Panc1 (cell line): ENCODE results near the gene THPO. TPM values are rescaled to one million over a fixed set of nuclear protein-coding genes. Genes with fewer than 3 reads are reported as not detected.
A peak's percentile ranks its signal among the peaks of the same experiment; 100 is the strongest.

ENCODE experiments used
- ATAC-seq: fragments of 200-7000 bp; cut with Tn5 transposase; 2 replicates; pipeline ENCODE4 v1.9.1; 2020; ENCODE audit warnings: mild to moderate bottlenecking, moderate library complexity
- BruUV-seq: library from RNA; stranded (reverse); fragments of 400-500 nt; replicated peaks from 2 replicates; lab custom pipeline; 2021; lab: Mats Ljungman, UMichigan
- CTCF ChIA-PET: fragments of 300-600 bp; sonication (Branson Sonifier 250); formaldehyde crosslinking; loops from one replicate; lab custom pipeline; 2022; ENCODE audit warnings: antibody characterized with exemption; lab: Charles Lee
- POLR2A ChIA-PET: fragments of 300-600 bp; sonication (Branson Sonifier 250); formaldehyde crosslinking; loops from one replicate; lab custom pipeline; 2022; ENCODE audit warnings: antibody characterized with exemption; lab: Charles Lee
- DNase-seq: peaks from one replicate; pipeline ENCODE4 v3.0.0-alpha.2; 2010; ENCODE audit warnings: low read depth, low spot score
- H3K27ac ChIP-seq: 2 replicates; pipeline ENCODE4 v1.5.1; 2011; ENCODE audit warnings: mild to moderate bottlenecking, low read length, inconsistent platforms
- H3K27me3 ChIP-seq: fragments of 200-500 bp; sonication (Bioruptor generic); 2 replicates; pipeline ENCODE4 v1.6.0; 2014; ENCODE audit warnings: low read length, inconsistent platforms; ENCODE audit not compliant: control insufficient read depth, insufficient read depth
- H3K36me3 ChIP-seq: fragments of 200-500 bp; sonication (Bioruptor generic); 2 replicates; pipeline ENCODE4 v1.5.1; 2014; ENCODE audit warnings: inconsistent platforms, mild to moderate bottlenecking, low read length, moderate library complexity; ENCODE audit not compliant: control insufficient read depth, insufficient read depth
- H3K4me1 ChIP-seq: 2 replicates; pipeline ENCODE4 v1.5.1; 2011; ENCODE audit warnings: inconsistent platforms, mild to moderate bottlenecking, low read length, moderate library complexity; ENCODE audit not compliant: control insufficient read depth, insufficient read depth
- H3K4me3 ChIP-seq, 2 experiments: 2 replicates each; pipeline ENCODE4 v1.5.1; 2011 to 2012; ENCODE audit warnings: low read depth in 2 of 2, low read length in 2 of 2, mild to moderate bottlenecking in 2 of 2, inconsistent platforms in 1 of 2, moderate library complexity in 1 of 2
- H3K9me3 ChIP-seq: fragments of 200-500 bp; sonication (Bioruptor generic); 2 replicates; pipeline ENCODE4 v1.5.1; 2014; ENCODE audit warnings: low read depth, mild to moderate bottlenecking, inconsistent platforms, low read length, moderate library complexity; ENCODE audit not compliant: control insufficient read depth, insufficient read depth
- POLR2AphosphoS5 ChIP-seq: IDR thresholded peaks from 2 replicates; pipeline ENCODE4 v1.6.1; 2012; ENCODE audit warnings: mild to moderate bottlenecking, low read depth, low read length, moderate library complexity
- SIN3A ChIP-seq: IDR thresholded peaks from 2 replicates; pipeline ENCODE4 v1.6.1; 2012; ENCODE audit warnings: low read depth, mild to moderate bottlenecking, low read length, moderate library complexity, borderline replicate concordance; ENCODE audit not compliant: insufficient read depth
- TCF7L2 ChIP-seq: IDR thresholded peaks from 2 replicates; pipeline ENCODE4 v1.6.1; 2011; ENCODE audit warnings: mild to moderate bottlenecking, low read depth, low read length, inconsistent platforms
- in situ Hi-C: cut with HindIII; loops from 2 replicates; pipeline ENCODE4 v1.10.0; 2016; ENCODE audit warnings: low sequenced_read_pairs, low pct_unique_long_range_greater_than_20kb
- intact Hi-C: fragments of 100-400 bp; cut with micrococcal nuclease; formaldehyde crosslinking; loops from one replicate; pipeline ENCODE4 v1.10.0; 2022; ENCODE audit not compliant: unreplicated experiment
- total RNA-seq: library from RNA; stranded (reverse); gene quantifications from one replicate; pipeline ENCODE4 v1.2.1, GENCODE V29; 2021; ENCODE audit not compliant: unreplicated experiment
- TF ChIP-seq, protein P1 (sequence below): fragments of 450-650 bp; IDR thresholded peaks from 2 replicates; pipeline ENCODE4 v1.5.1; 2017; ENCODE audit warnings: mild to moderate bottlenecking
- TF ChIP-seq, protein P2 (sequence below), 2 experiments: IDR thresholded peaks; 2 replicates each; pipeline ENCODE4 v1.6.1; 2011 to 2012; ENCODE audit warnings: low read depth in 2 of 2, control low read depth in 1 of 2, low read length in 1 of 2, mild to moderate bottlenecking in 1 of 2, moderate library complexity in 1 of 2; ENCODE audit not compliant: insufficient read depth in 1 of 2

Gene THPO
- total RNA-seq, 1 experiment from 2014 or later = not detected

DNA sequence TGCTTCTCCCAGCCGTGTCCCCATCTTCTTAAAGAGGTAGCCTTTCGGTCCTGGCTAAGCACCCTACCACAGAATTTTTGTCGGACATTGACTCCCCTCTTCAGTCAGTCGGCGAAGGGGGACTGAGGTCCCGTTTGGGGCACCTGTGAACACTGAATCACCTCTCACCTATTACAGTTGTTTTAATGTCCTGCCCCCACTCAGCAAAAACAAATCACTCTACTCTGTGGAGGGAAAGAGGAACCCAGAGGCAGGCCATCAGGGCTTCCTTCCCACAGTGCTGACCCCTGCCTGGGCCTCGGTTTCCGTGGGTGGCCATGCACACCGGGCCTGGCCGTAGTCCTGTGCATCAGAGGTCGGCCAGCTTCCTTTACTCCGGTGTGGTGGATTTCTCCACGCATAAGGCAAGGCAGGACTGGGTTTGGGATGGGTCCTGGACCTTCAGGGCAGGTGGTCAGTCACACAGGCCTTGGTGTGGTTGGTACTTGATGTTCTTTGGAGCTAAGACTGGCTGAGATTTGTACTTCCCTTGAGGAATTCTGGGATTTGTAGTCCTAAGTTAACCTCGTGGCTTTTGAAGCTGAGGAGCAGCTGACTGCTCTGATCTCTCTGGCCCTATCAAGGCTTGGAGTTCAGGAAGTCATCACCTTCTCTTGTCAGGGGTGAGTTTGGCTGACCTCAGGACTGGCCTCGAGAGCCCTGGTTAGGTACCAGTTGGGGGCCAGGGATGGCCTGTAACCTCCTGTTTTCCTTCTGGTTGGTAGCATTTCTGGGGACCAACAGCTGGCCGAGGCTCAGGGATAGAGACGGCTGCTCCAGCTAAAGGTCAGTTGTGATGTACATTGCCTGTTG lies 41.2 kb downstream of the THPO start:
- intact Hi-C loops = no loop called here
- BruUV-seq = no TSS peak
- POLR2A ChIA-PET = no interaction called here
- TF ChIP-seq TCF7L2 (no peak), SIN3A (0 out of 2 replicates have a peak, but pooled peaks have one; percentile 35), POLR2AphosphoS5 (no peak)
- TF ChIP-seq, protein P1, sequence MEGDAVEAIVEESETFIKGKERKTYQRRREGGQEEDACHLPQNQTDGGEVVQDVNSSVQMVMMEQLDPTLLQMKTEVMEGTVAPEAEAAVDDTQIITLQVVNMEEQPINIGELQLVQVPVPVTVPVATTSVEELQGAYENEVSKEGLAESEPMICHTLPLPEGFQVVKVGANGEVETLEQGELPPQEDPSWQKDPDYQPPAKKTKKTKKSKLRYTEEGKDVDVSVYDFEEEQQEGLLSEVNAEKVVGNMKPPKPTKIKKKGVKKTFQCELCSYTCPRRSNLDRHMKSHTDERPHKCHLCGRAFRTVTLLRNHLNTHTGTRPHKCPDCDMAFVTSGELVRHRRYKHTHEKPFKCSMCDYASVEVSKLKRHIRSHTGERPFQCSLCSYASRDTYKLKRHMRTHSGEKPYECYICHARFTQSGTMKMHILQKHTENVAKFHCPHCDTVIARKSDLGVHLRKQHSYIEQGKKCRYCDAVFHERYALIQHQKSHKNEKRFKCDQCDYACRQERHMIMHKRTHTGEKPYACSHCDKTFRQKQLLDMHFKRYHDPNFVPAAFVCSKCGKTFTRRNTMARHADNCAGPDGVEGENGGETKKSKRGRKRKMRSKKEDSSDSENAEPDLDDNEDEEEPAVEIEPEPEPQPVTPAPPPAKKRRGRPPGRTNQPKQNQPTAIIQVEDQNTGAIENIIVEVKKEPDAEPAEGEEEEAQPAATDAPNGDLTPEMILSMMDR = no peak
- TF ChIP-seq, protein P2, sequence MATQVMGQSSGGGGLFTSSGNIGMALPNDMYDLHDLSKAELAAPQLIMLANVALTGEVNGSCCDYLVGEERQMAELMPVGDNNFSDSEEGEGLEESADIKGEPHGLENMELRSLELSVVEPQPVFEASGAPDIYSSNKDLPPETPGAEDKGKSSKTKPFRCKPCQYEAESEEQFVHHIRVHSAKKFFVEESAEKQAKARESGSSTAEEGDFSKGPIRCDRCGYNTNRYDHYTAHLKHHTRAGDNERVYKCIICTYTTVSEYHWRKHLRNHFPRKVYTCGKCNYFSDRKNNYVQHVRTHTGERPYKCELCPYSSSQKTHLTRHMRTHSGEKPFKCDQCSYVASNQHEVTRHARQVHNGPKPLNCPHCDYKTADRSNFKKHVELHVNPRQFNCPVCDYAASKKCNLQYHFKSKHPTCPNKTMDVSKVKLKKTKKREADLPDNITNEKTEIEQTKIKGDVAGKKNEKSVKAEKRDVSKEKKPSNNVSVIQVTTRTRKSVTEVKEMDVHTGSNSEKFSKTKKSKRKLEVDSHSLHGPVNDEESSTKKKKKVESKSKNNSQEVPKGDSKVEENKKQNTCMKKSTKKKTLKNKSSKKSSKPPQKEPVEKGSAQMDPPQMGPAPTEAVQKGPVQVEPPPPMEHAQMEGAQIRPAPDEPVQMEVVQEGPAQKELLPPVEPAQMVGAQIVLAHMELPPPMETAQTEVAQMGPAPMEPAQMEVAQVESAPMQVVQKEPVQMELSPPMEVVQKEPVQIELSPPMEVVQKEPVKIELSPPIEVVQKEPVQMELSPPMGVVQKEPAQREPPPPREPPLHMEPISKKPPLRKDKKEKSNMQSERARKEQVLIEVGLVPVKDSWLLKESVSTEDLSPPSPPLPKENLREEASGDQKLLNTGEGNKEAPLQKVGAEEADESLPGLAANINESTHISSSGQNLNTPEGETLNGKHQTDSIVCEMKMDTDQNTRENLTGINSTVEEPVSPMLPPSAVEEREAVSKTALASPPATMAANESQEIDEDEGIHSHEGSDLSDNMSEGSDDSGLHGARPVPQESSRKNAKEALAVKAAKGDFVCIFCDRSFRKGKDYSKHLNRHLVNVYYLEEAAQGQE (IDR thresholded peaks at IDR 0.05; ENCODE audit: insufficient read depth in 1 of 2, low read depth in 2 of 2, low read length in 1 of 2) = no peak
- H3K9me3 ChIP-seq = no peaks in the 10 kb centered on the region
- in situ Hi-C loops = no loop called here
- CTCF ChIA-PET = interaction anchor here (0.9 kb wide), 1 partner anchor 17 kb away, joined by 3 read pairs; no protein-coding TSS in a partner anchor
- 0 out of 2 replicates have a peak, but pooled peaks cover 3% of the 10 kb centered on the region for H3K36me3 ChIP-seq
- H3K4me1 ChIP-seq = peaks cover 49% of the 10 kb centered on the region
- ATAC-seq (peak; percentile 11; the same call in 1 of the 2 replicates), DNase-seq (no peak)
- peak overlapping the region; percentile 53 to 80 for H3K4me3 ChIP-seq
- H3K27ac ChIP-seq = peak overlapping the region; percentile 92
- H3K27me3 ChIP-seq = no peaks in the 10 kb centered on the region

DNA sequence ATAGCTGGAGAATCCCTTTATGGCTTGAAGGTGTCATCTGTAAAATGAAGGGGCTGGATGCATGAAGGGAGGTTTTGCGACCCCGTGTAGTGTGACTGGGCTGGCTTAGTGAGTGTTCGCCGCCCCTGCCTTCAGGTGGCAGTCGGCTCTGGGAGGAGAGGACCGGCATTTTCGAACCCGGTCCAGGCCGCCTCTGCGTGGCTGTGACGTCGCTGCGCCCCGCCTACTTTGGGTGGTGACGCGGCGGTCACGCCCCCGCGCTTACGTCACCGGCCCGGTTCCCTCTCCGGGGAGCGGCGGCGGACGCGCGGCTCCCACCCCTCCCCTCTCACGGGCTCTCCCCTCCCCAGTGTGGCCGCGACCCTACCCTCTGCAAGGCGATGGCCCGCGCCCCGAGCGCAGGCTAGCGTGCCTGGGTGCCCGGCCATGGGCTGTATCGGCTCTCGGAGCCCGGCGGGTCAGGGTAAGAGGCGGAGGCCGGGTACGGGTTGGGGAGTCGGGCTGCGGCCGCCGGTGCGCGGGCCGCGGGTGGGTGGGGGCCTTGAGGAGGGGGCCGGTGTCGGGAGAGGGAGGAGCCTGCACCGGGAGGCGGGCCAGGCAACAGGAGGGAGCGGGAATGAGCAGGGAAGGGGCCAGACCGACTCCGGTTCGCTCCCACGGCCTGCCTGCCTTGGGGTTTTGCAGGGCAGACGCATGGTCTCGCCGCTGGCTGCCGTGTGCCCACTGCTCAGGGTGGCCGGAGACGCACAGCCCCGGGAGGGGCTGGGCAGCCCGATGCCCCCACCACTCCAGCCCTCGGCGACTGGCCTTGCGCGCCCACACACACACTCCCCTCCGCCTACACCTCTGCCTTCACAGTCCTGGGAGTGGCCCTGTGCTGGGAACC lies 42.1 kb downstream of the THPO start:
- intact Hi-C loops = no loop called here
- in situ Hi-C loops = no loop called here
- Histone ChIP-seq H3K4me3 (peak overlapping the region; percentile 53 to 80), H3K27ac (peak overlapping the region; percentile 92), H3K27me3 (no peaks in the 10 kb centered on the region), H3K9me3 (no peaks in the 10 kb centered on the region), H3K4me1 (peaks cover 58% of the 10 kb centered on the region), H3K36me3 (0 out of 2 replicates have a peak, but pooled peaks cover 11% of the 10 kb centered on the region)
- BruUV-seq = no TSS peak
- TF ChIP-seq, protein P1 = no peak
- peak; percentile 96 for TF ChIP-seq POLR2AphosphoS5
- TF ChIP-seq SIN3A = peak; percentile 96; the same call in 1 of the 2 replicates
- TF ChIP-seq, protein P2 (IDR thresholded peaks at IDR 0.05; ENCODE audit: insufficient read depth in 1 of 2, low read depth in 2 of 2, low read length in 1 of 2) = peak in 1 of 2 experiments; percentile 61; a peak in 1 of 4 replicates
- no peak for TF ChIP-seq TCF7L2
- DNase-seq (no peak), ATAC-seq (peak; percentile 79)
- POLR2A ChIA-PET = no interaction called here
- CTCF ChIA-PET = no interaction called here
